HG03139 (cell line): ENCODE measurements around the gene BAZ2B.
"Not testable (repeated sequence)": the region's sequence is repeated elsewhere in the genome, so short reads cannot be mapped to it uniquely, and the experiment has no call there.

Experiments
- ATAC-seq: cut with Tn5 transposase; IDR thresholded peaks from one replicate; pipeline ENCODE4 v1.9.1; 2021; ENCODE audit not compliant: unreplicated experiment

BAZ2B gene

GRCh38 chr2:159538801-159539200 lies 77.5 kb downstream of the BAZ2B start:
- ATAC-seq, result no peak

- not testable (repeated sequence) for ATAC-seq
Measured at GRCh38 chr2:159535261-159535660, 81.1 kb downstream of the BAZ2B start.

GRCh38 chr2:159531475-159531874 lies 84.9 kb downstream of the BAZ2B start:
- ATAC-seq, result no peak

- ATAC-seq, result no peak
Measured at GRCh38 chr2:159526433-159526832, 89.9 kb downstream of the BAZ2B start.

- ATAC-seq, result no peak
Measured at GRCh38 chr2:159525012-159525411, 91.3 kb downstream of the BAZ2B start.

GRCh38 chr2:159521272-159521671 lies 95.1 kb downstream of the BAZ2B start:
- ATAC-seq, result no peak

- no peak for ATAC-seq
Measured at GRCh38 chr2:159518321-159519005, 97.9 kb downstream of the BAZ2B start.

- ATAC-seq, result peak; percentile 86
Measured at GRCh38 chr2:159516241-159516758, 100.0 kb downstream of the BAZ2B start.

- ATAC-seq, result no peak
Measured at GRCh38 chr2:159515441-159515840, 100.9 kb downstream of the BAZ2B start.

GRCh38 chr2:159513745-159514144 lies 102.6 kb downstream of the BAZ2B start:
- no peak for ATAC-seq

GRCh38 chr2:159508140-159508539 lies 108.2 kb downstream of the BAZ2B start:
- ATAC-seq, result no peak

GRCh38 chr2:159506764-159507440 lies 109.4 kb downstream of the BAZ2B start:
- no peak for ATAC-seq

- no peak for ATAC-seq
Measured at GRCh38 chr2:159506202-159506601, 110.1 kb downstream of the BAZ2B start.

GRCh38 chr2:159505196-159505595 lies 111.2 kb downstream of the BAZ2B start:
- ATAC-seq, result no peak

GRCh38 chr2:159501743-159502142 lies 114.6 kb downstream of the BAZ2B start:
- no peak for ATAC-seq

- ATAC-seq, result no peak
Measured at GRCh38 chr2:159497847-159498246, 118.5 kb downstream of the BAZ2B start.

- no peak for ATAC-seq
Measured at GRCh38 chr2:159497256-159497655, 119.1 kb downstream of the BAZ2B start.

GRCh38 chr2:159489476-159489875 lies 126.9 kb downstream of the BAZ2B start:
- ATAC-seq, result no peak

GRCh38 chr2:159484532-159484931 lies 131.8 kb downstream of the BAZ2B start:
- no peak for ATAC-seq

GRCh38 chr2:159476329-159476728 lies 140.0 kb downstream of the BAZ2B start:
- no peak for ATAC-seq

GRCh38 chr2:159475793-159476192 lies 140.6 kb downstream of the BAZ2B start:
- ATAC-seq, result no peak

- ATAC-seq, result no peak
Measured at GRCh38 chr2:159471340-159471739, 145.0 kb downstream of the BAZ2B start.
